A673 (cell line): ENCODE measurements around the gene AHSG. TPM values are rescaled to one million over a fixed set of nuclear protein-coding genes. Genes with fewer than 3 reads are reported as not detected.

Experiments used
- BruUV-seq: library from RNA; stranded (reverse); fragments of 400-500 nt; replicated peaks from 2 replicates; lab custom pipeline; 2021; lab: Mats Ljungman, UMichigan
- CTCF ChIA-PET: fragments of 300-600 bp; sonication (Branson Sonifier 250); formaldehyde crosslinking; loops from one replicate; lab custom pipeline; 2022; ENCODE audit warnings: antibody characterized with exemption; lab: Charles Lee
- POLR2A ChIA-PET: fragments of 300-600 bp; sonication (Branson Sonifier 250); formaldehyde crosslinking; loops from one replicate; lab custom pipeline; 2022; ENCODE audit warnings: antibody characterized with exemption; ENCODE audit not compliant: low non-redundant PET; lab: Charles Lee
- DNase-seq: peaks from one replicate; pipeline ENCODE4 v3.0.0-alpha.2; 2015; ENCODE audit warnings: low spot score
- H3K27ac ChIP-seq: fragments of 200-600 bp; sonication (generic); 2 replicates; pipeline ENCODE4 v1.5.1; 2016; ENCODE audit warnings: mixed run types, low read depth, mild to moderate bottlenecking, mixed read lengths, antibody characterized with exemption, low read length; ENCODE audit not compliant: poor library complexity, severe bottlenecking
- H3K27me3 ChIP-seq: fragments of 200-600 bp; sonication (generic); replicated peaks from 2 replicates; pipeline ENCODE4 v1.6.1; 2017; ENCODE audit warnings: mixed run types, low read depth, mild to moderate bottlenecking, mixed read lengths, antibody characterized with exemption, low read length; ENCODE audit not compliant: insufficient read depth, poor library complexity
- H3K36me3 ChIP-seq: fragments of 200-600 bp; sonication (generic); 2 replicates; pipeline ENCODE4 v1.6.1; 2016; ENCODE audit warnings: mixed run types, mild to moderate bottlenecking, mixed read lengths, antibody characterized with exemption, low read length; ENCODE audit not compliant: insufficient read depth, poor library complexity, severe bottlenecking
- H3K4me1 ChIP-seq: fragments of 200-600 bp; sonication (generic); 2 replicates; pipeline ENCODE4 v1.6.1; 2017; ENCODE audit warnings: mixed run types, mild to moderate bottlenecking, mixed read lengths, antibody characterized with exemption, low read length; ENCODE audit not compliant: insufficient read depth, poor library complexity, severe bottlenecking
- H3K4me3 ChIP-seq: fragments of 200-600 bp; sonication (generic); 2 replicates; pipeline ENCODE4 v1.5.1; 2016; ENCODE audit warnings: low read depth, mixed run types, mild to moderate bottlenecking, mixed read lengths, low read length; ENCODE audit not compliant: poor library complexity, severe bottlenecking
- H3K9me3 ChIP-seq: fragments of 200-600 bp; sonication (generic); 2 replicates; pipeline ENCODE4 v1.6.1; 2016; ENCODE audit warnings: mixed run types, low read depth, mild to moderate bottlenecking, mixed read lengths, antibody characterized with exemption, low read length; ENCODE audit not compliant: poor library complexity, severe bottlenecking
- CTCF ChIP-seq: fragments of 300-800, 200-600 bp; sonication (generic); conservative IDR thresholded peaks from 2 replicates; pipeline ENCODE4 v1.5.1; 2017; ENCODE audit warnings: low read depth, mild to moderate bottlenecking, antibody characterized with exemption, low read length, moderate library complexity, mixed read lengths
- EZH2 ChIP-seq: fragments of 200-600 bp; sonication (generic); IDR thresholded peaks from 2 replicates; pipeline ENCODE4 v1.6.1; 2017; ENCODE audit warnings: borderline replicate concordance, low read depth, mild to moderate bottlenecking, mixed read lengths, antibody characterized with exemption, low read length; ENCODE audit not compliant: poor library complexity, severe bottlenecking
- intact Hi-C: fragments of 100-400 bp; cut with micrococcal nuclease; formaldehyde crosslinking; loops from one replicate; pipeline ENCODE4 v1.10.0; 2022; ENCODE audit not compliant: unreplicated experiment
- total RNA-seq: library from RNA; stranded (reverse); gene quantifications from 2 replicates; pipeline ENCODE4 v1.2.3, GENCODE V29; 2021

Gene AHSG
- total RNA-seq, 1 experiment from 2014 or later = 4.9 TPM

DNA sequence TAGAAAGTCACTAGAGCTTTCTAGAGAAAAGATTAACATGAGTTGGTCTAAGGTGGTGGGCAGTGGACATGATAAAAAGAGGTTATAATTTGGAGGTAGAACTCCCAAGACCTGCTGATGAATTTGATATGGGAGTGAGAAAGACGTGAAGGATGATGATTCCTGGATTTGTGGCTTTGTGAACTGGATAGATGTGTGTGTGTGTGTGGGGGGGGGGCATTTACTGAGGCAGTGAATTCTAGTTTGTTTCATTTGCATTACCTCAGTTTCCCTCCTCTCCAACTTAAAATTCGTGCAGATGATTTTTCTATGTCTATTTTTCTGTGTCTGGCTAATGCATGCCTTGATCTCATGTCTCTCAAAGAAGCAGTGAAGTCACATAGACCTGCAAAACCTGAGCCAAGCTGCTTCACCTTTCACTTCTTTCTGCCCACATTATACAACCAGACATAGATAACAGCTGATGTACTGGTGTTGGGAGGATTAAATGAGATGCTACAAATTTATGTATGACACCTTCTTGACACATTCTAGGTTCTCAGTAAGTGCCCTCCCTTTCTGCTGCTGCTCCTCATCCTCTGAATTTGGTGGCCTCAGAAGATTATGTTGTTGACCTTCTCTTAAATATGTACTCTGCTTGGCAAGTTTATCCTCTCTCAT, 9.9 kb downstream of the AHSG start:
- no peaks in the 10 kb centered on the region for H3K9me3 ChIP-seq
- no peaks in the 10 kb centered on the region for H3K4me1 ChIP-seq
- TF ChIP-seq EZH2 (no peak), CTCF (no peak)
- intact Hi-C loops = no loop called here
- no TSS peak for BruUV-seq
- ChIA-PET CTCF (no interaction called here), POLR2A (no interaction called here)
- peaks cover 3% of the 10 kb centered on the region for H3K27me3 ChIP-seq
- no peak for DNase-seq
- no peaks in the 10 kb centered on the region for H3K36me3 ChIP-seq
- no peak overlapping the region for H3K4me3 ChIP-seq
- H3K27ac ChIP-seq = no peak overlapping the region

- TF ChIP-seq EZH2 (no peak), CTCF (no peak)
- BruUV-seq = no TSS peak
- H3K27me3 ChIP-seq = peaks cover 3% of the 10 kb centered on the region
- no peaks in the 10 kb centered on the region for H3K9me3 ChIP-seq
- POLR2A ChIA-PET = no interaction called here
- H3K4me3 ChIP-seq = no peak overlapping the region
- H3K4me1 ChIP-seq = no peaks in the 10 kb centered on the region
- intact Hi-C loops = no loop called here
- no peak overlapping the region for H3K27ac ChIP-seq
- DNase-seq = no peak
- H3K36me3 ChIP-seq = no peaks in the 10 kb centered on the region
- CTCF ChIA-PET = interaction anchor here (2.0 to 2.9 kb wide), 2 partner anchors 8 to 10 kb away, joined by 7 to 9 read pairs; no protein-coding TSS in a partner anchor
Measured at GRCh38 chr3:186624598-186624997, 11.7 kb downstream of the AHSG start.

DNA sequence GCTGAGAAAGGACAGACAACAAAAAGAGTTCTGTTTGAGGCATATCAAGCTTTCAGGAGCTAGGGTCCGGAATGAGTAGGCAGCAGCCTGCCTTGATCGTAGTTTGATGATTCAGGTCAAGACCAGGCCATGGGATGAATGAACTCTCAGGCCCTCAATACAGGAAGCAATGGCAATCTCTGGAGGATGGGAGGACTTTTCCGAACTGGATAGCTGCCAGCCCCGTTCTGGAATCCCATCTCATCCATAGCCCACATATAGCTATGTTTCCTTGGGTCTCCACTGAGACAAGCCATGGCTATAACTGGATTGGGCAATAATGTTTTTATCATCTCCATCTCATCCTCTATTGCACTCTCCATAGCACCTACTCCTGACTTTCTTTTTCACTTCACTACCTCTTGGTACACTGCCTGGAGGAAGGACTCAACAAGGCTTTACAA, 12.8 kb downstream of the AHSG start:
- ChIA-PET POLR2A (no interaction called here), CTCF (interaction anchor here (2.0 to 2.9 kb wide), 2 partner anchors 9 to 11 kb away, joined by 7 to 9 read pairs; no protein-coding TSS in a partner anchor)
- no peak for DNase-seq
- peaks cover 3% of the 10 kb centered on the region for H3K27me3 ChIP-seq
- no peaks in the 10 kb centered on the region for H3K36me3 ChIP-seq
- no peak overlapping the region for H3K27ac ChIP-seq
- no peaks in the 10 kb centered on the region for H3K4me1 ChIP-seq
- H3K9me3 ChIP-seq = no peaks in the 10 kb centered on the region
- no TSS peak for BruUV-seq
- no peak overlapping the region for H3K4me3 ChIP-seq
- intact Hi-C loops = no loop called here
- TF ChIP-seq EZH2 = no peak
- TF ChIP-seq CTCF = no peak
